Neural progenitor cell (in vitro differentiated cells): ENCODE results near the gene FOXK1.

ENCODE experiments used
- CTCF ChIP-seq: fragments of 200-600 bp; sonication (generic); IDR thresholded peaks from 2 replicates; pipeline ENCODE4 v1.5.1; 2017; ENCODE audit warnings: antibody characterized with exemption, mild to moderate bottlenecking
- EZH2 ChIP-seq: fragments of 200-600 bp; sonication (generic); IDR thresholded peaks from 2 replicates; pipeline ENCODE4 v1.6.1; 2017; ENCODE audit warnings: antibody characterized with exemption, mild to moderate bottlenecking, moderate library complexity
- EZH2phosphoT487 ChIP-seq: fragments of 200-600 bp; sonication (generic); IDR thresholded peaks from 2 replicates; pipeline ENCODE4 v1.6.1; 2017; ENCODE audit warnings: antibody characterized with exemption

DNA sequence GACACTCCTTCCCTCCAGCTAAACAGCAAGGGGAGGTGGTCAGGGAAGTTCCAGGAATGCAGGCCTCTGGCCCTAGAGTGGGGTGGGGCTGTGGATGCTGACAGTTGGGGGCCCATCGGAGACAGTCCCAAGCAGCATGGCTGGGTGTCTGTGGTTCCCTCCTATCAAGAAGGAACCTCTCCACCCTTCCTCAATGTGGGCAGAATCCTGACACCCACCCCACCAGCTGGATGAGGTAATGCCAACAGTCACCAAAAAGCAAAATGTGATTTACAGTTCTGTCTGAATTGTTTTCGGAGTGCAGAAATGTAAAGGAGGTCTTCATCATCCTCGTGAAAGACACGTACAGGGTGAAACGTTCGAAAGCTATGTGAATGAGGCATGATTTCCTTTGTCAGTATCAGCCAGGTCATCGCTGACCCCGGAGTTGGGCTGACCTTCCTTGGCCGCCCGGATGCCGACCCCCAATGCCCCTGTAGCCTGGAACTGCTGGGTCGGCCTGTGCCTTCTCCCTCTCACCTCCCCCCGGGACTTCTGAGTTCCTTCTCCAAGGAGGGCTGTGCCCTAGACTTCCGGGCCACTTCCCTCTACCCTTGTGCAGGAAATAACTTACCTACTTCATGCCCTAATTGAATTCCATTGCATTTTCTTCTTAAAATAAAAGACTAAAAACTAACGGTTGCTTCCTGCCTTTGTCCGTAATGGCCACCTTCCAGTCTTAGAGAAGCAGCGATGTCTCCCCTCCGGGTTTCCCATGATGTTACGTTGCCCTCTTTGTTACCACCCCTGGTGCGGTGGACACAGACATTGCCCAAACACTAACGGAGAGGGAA lies 24.5 kb downstream of the FOXK1 start:
- no peak for TF ChIP-seq CTCF
- TF ChIP-seq EZH2, result no peak
- no peak for TF ChIP-seq EZH2phosphoT487
